Fibroblast of skin of right biceps (primary cell): Measurements from ENCODE around the gene FXYD2.

Source experiments
- DNase-seq: peaks from one replicate; pipeline ENCODE4 v3.0.0-alpha.2; 2013

FXYD2 gene

DNA sequence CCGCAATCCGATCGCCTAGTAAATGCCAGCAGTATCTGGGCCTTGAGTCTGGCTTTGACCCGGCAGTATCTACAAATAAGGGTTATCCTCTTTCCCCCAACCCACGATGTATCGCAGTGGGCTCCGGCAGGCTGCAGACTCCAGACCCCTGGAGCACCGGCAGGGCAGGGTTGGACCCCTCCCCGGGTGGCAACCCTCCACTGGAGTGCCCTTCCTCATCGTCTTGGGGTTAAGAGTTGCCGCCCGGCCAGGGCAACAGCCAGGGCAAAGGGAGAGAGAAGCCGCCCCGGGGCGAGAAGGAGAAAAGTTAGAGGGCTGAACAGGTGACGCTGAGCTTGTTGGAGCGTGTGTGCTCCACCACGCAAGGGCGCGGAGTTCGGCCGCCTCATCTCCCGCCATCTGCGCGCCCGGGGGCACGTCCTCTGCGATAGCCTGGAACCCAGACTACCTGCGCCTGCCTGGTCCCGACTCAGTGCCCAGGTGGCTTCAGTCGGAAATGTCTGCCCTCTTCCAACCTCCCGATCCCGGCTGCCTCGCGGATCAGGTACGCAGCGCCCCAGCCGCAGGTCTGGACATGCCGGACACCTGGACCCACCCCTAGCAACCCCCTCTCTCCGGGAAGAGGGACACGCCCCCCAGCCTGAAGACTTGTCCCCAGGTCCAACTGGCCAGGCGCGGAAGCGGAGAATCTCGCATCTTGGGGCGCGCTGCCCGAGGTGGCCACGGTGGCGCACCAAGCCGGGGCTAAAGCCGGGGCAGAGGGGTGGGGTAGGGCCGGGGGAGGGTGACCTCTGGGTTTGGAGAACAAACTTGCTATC lies 28.7 kb downstream of the FXYD2 start:
- no peak for DNase-seq

DNA sequence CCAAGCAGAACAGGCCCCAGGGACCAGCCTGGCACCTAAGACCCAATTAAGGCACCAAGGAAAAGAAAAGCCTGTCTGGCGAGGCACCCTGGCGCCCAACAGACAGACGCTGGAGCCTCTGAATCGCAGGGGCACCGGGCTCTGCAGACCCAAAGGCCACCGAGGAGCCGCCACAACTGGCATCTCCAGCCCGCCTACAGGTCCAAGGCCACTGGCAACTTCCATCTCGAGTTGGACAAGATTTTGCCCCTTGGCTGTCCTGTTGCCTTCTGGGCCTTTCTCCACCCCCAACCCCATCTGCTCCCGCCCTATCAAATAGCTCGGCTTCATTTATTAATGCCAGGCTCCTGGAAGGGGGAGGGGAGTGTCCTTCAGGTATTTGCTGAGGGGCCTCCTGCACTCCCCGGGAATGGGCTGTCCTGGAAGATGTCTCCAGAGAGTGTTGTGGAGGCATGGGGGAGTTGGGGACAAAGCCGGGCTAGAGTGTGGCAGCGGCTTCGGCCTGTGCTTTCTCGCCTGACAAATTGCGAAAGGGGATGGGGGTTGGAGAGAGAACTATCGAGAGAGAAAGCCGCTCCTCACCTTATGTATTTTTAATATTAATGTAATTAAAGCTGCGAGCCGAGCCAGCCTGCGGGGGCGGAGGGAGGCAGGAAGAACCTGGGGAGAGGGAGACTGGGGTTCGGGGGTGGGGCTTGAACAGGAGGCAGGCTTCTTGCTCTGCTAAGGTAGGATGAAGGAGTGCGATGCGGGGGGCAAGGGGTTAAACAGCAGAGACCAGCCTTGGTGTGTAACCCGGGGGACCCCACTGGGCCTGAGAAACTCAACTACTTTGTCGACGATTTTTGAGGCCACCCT lies 29.5 kb downstream of the FXYD2 start:
- no peak for DNase-seq

DNA sequence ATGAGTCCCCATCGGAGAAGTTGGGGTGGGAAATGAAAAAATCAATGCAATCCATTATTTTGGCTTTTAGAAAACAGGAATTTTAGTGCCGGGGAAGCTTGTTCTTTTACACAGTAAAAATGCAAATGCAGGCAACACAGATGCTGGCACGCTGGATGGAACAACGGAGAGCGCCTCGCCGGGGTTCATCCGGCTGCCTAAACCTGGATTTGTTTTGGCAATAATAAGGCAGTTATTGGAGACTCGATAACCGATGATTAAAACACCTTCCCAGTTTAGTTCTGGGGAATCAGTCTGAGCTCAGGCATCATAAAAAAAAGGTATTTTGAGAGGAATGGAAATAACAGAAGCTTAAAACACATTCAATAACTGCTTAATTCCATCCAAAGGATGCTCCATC lies 30.4 kb downstream of the FXYD2 start:
- no peak for DNase-seq

DNA sequence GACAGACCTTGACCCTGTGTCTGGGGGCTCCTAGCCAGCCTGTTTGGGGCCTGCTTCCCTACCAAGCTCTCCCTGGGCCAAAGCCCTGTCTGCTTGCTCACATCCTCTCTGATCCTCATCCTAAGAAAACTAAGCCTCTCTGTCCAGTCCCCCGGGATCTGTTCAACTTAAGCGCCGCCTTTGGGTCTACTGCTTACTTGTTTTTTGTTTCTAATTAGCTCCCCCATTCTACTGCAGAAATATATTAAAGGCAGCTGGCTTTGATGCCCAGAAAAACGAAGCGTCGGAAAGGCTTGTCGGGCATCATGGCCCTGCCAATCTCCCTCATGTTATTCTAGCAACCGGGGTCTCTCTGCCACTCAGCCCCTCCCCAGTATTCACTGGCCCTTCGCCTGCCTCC lies 31.0 kb downstream of the FXYD2 start:
- DNase-seq: no peak

DNA sequence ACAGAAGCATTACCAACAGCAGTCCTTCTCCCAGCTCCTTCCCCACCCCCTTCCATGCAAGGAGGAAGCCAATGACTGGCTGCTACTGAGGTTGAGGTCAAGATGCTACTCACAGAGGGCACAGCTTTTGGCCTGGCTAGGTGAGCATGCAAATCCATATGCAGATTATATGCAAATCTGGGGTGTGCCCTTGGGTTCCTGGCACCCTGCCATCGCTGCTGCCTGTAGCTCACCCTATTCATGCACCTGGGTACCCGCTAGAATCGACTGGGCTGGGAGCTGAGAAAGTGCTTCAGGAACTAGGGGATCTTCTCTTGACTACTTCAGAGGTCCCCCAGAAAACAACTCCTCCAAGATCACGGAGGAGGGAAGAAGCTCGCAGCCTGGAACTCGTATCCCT lies 31.6 kb downstream of the FXYD2 start:
- no peak for DNase-seq

DNA sequence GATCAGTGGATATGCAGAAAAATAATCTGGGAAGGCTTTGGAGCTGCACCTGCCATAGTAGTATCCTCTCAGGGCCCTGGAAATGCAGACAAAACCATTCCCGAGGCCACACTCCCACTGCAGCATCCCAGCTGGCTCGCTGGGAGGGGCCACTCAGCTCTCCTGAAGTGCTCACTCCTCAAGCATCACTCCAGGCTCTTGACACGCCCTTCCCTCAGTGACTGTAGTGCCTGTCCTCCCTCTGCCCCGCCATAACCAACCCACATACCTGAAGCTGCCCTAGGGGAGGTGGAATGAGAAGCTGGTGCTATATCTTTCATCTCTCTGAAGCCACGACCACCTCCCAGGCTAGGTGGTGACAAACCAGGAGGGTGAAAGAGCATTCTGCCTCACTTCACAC lies 32.3 kb downstream of the FXYD2 start:
- DNase-seq: no peak

DNA sequence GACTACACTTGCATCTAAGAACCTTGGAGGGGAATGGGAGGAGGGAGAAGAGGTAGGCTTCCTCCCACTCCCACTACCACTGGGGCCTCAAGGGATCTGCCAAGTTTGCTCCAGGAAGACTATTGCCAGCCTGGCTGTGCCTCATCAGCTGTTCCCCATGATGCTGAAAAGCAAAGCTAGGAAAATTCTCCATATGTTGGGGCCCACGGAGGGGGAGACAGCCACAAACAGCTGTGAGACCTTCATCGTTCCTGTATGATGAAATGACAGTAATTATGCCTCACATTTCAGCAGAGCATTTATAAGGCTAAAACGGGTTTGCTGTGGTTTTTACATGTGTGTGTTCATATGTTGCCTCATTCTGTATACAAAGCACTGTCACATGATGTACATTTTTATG lies 34.3 kb downstream of the FXYD2 start:
- DNase-seq: no peak

DNA sequence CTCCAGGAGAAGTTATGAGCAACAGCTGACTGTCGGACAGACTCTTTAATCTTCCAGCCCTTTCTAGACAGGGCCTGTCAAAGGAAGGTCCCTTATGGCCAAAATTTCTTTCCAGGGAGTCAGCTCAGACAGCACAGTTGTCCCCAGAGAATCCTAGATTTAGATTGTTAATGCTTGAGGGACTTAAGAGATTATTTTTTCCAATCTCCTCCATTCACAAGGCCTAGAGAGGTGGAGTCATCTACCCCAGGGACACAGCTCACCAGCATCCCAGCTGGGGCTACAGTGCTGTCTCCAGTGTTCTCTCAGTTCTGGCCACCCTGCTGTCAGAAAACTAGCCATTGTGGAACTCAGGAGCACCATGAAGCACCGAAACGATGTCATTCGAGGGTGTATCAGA lies 35.3 kb downstream of the FXYD2 start:
- no peak for DNase-seq

DNA sequence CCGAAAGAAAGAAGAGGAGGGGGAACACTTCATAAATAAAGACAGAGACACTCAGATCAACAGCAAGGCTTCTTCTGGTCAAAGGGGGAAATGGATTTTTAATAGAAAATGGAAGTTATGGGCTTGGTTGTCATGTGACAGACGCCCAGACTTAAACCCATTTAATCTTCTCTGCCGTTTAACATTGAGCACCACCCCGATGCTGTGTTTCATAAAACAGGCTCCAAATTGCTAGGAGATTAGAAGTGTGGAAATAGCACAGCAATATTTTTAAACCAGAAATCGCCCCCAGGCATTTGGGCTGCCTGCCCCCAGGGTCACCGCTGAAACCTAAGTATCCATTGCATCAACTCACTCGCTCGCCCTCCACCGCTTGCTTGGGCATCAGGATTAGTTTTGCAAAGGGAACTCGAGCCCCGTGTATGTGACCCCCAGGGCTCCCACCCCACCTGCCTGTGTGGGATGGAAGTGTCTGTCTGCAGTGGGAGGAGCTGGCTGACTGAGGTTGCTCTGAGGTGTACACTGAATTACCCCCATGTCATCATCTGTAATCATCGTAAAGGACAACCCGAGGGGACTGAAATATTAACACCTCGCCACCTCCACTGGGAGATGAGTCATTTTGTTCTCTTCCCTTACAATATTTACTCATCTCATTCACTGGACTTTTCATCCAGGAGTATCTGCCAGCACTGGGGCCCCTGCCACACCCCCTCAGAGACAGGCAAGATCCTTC lies 38.2 kb downstream of the FXYD2 start:
- DNase-seq: no peak

DNA sequence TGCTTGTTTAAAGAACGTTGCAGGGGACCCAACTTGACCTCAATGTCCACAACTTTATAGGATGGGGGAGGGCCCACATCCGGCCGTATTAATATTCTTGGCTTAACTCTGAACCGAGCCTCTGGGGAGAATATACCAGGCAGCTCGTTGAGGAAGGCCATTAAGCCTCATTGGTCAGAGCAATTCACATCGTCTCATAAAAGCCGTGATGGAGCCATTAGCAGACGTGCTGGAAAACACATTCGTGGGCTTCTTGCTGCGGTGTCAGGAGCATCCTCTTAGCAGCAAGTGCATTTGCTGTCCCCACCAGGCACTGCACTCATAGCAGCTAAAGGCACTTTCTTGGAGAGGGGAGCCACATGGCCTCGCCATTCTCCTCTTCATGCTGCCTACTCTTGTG lies 42.4 kb downstream of the FXYD2 start:
- DNase-seq: no peak

DNA sequence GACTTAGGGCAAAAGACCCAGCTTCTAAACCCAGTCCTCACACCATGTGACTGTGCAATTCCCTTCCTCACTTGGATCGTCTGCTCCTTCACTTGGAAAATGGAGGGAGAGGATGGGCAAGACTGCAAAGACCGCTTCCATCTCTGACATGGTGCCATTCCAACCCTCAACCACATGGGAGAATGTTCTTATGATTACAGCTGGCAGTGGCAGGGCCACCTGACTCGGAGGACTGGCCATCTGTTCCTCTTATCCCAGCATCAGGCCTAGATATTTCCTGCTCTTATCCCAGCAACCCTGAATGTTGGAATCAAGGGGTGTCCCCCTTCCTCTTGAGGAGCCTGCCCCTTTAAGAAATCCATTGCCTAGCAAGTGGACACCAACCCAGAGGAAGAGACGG lies 42.9 kb downstream of the FXYD2 start:
- DNase-seq: no peak

DNA sequence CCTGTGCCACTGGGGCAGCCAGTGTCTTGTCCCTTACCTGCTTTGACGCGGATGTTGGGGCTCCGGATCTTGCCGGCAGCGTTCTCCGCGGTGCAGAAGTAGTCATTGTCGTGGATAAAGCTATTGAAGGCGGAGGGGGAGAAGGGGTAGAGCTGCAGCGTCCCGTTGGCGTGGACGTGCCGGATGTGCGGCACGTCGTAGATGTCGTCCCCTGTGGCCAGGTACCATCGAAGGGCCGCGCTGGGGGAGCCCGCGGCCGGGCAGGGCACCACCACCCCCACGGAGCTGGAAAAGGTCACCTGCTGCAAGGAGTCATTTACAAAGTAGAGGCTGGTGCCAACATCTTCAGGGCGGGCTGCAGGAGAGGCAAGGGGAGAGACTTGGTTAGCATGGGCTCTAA lies 44.1 kb downstream of the FXYD2 start:
- no peak for DNase-seq

DNA sequence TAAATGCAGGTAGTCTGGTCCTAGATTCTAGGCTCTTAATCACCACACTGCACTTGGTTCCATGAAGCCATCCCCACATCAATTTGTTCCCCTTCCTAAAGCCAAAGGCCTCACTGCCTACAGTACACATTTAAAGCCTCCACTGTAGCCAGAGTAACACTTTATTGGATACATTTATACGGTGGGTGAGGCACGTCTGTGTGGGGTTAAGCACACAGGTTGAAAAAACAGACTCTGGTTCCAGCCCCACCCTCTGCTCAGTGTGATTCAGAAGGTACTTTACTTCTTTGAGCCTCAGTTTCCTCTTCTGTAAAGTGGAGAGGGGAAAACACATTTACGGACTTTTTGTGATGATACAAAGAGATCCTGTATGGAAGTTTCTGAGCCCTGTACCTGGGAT lies 50.0 kb downstream of the FXYD2 start:
- no peak for DNase-seq

DNA sequence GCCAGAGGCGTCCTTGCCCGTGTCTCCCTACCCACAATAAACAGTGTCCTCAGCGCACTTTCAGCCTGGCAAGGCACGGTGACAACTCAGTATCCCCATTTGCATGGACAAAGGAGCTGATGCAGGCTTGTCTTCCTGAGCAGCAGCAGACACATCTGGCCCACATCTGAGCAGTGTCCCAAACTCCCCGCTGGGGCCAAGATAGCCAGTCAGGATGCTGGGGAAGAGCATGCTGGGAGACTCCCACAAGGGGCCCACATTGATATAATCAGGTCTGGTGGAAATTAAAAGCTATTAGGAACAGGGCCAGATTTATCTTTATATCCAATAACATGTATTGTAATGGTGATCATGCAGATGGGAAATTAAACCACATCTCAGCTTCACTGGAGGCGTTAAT lies 52.2 kb downstream of the FXYD2 start:
- DNase-seq: no peak

DNA sequence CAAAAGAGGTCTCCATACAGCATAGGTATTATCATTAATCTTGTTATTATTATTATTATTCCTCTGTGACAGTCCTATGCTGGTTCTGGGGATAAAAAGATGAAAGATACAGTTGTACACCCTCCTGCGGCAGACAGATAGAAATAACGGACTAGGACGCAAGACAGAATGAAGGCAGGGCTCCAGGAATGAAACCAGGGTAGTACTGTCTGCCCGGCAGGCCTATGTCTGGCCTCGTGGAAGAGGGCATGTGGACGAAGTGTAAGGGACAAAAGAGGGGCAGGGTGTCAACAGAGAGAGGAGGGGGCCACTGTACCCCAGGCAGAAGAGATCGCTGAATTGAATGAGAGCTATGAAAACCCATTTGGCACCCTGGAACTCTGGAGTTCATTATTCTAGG lies 52.7 kb downstream of the FXYD2 start:
- DNase-seq: no peak

DNA sequence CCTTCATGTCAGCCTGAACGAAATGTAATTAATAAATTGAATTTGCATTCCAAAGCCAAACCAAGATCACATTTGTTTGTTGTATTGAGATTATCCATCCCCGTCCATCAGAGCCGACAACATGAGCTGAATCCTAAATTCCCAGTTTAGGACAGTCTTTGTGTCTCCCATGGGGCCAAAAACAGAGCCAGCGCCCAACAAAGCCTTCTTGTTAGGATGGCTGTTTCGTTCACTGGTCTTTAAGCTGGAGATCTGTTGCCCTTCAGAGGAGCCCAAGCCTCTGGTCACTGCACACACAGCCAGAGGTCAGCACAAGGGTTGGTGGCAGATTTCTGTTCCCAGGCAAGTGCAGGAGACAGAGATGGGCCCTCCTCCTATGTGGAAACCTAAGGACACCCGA lies 53.3 kb downstream of the FXYD2 start:
- DNase-seq: no peak

DNA sequence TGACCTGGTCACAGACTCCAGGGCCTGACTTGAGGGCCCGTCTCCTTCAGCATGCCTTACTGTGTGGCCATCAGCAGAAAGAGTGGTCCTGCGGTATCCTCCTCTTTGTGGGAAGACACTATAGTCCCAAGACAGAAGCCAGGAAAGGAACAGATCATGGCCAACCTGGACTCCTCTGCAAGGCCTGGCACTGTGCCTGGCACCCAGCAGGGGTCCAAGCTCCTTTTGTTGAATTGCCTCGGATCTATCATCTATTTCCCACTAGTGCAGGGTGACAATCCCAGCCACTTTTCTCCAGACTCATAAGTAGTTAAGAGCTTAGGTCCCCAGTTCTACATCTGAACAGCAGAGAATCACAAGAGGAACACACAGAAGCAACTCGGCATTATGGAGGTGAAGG lies 54.5 kb downstream of the FXYD2 start:
- DNase-seq: no peak
